GM12873 (cell line): Measurements from ENCODE around the gene CXCR3.

Experiments
- TF ChIP-seq, protein P1 (sequence below): IDR thresholded peaks from 2 replicates; pipeline ENCODE4 v1.5.1; 2012; ENCODE audit warnings: low read depth, mild to moderate bottlenecking, moderate library complexity, low read length, control low read depth; ENCODE audit not compliant: insufficient read depth; ENCODE audit errors: missing control alignments

Gene CXCR3

GRCh38 chrX:71632923-71633657 is 14.8 kb upstream of the CXCR3 start:
- TF ChIP-seq, protein P1, sequence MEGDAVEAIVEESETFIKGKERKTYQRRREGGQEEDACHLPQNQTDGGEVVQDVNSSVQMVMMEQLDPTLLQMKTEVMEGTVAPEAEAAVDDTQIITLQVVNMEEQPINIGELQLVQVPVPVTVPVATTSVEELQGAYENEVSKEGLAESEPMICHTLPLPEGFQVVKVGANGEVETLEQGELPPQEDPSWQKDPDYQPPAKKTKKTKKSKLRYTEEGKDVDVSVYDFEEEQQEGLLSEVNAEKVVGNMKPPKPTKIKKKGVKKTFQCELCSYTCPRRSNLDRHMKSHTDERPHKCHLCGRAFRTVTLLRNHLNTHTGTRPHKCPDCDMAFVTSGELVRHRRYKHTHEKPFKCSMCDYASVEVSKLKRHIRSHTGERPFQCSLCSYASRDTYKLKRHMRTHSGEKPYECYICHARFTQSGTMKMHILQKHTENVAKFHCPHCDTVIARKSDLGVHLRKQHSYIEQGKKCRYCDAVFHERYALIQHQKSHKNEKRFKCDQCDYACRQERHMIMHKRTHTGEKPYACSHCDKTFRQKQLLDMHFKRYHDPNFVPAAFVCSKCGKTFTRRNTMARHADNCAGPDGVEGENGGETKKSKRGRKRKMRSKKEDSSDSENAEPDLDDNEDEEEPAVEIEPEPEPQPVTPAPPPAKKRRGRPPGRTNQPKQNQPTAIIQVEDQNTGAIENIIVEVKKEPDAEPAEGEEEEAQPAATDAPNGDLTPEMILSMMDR, result no peak

- TF ChIP-seq, protein P1, result no peak
Measured at GRCh38 chrX:71629467-71629866, 11.2 kb upstream of the CXCR3 start.

DNA sequence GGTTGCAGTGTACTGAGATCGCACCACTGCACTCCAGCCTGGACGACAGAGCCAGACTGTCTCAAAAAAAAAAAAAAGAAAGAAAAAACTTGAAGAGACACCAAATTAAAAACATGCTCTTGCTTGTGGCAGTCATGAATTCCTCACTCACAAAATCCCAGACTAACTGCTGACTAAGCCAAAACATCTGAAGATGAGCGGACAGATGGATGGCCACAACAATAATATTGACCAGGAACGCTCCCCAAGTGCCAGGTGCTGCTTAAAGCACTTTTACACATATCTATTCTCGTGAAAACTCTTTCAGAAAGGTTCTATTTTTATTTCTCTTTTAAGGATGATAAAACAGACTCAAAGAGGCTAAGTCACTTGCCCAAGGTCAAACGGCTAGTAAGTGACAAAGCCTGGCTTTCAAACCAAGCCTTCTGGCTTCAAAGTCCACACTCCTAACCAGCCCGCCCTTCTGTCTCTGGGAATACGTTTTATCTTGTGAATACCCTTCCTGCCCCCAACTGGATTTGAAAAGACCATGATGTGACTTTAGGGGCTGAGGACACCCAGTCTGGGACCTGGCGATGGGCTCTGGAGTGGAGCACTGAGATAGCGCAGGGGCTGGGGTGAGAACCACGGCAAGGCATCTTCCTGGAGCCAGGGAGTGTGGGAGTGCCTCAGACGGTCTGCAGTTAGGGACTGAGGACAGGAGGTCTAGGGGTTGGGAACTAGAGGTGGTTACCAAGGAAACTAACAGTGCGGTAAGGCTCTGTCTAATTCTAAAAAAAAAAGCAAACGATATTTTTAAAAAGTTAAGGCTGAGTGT is 9.5 kb upstream of the CXCR3 start:
- TF ChIP-seq, protein P1, result no peak

GRCh38 chrX:71626576-71626975 is 8.3 kb upstream of the CXCR3 start:
- TF ChIP-seq, protein P1, result no peak

- TF ChIP-seq, protein P1, result no peak
Measured at GRCh38 chrX:71625471-71625870, 7.2 kb upstream of the CXCR3 start.

DNA sequence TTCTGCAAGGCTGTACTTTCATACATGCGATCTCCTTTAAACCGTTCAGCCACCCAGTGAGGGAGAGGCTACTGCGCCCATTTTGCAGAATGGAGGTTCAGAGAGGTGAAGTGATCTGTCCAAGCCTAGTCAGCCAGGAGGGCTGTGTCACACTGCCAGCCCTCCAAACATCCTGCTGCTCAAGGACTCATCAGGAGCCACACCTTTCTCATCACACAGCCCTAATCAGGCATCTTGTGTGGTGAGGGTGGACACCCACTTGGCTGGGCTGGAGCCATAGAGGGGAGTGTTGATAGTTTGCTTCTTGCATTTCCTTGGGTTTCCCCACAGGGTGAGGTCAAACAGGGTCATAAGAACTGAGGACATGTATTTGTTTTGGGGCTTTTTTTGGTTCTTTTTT is 5.4 kb upstream of the CXCR3 start:
- TF ChIP-seq, protein P1, result no peak
